ENCODE measurements around the gene LRRC37A3. TPM values are rescaled to one million over a fixed set of nuclear protein-coding genes. Genes with fewer than 3 reads are reported as not detected.
"Not testable (repeated sequence)": the region's sequence is repeated elsewhere in the genome, so short reads cannot be mapped to it uniquely, and the experiment has no call there.

The LRRC37A3 gene
- total RNA-seq (10 to 100 TPM; 20.4 to 39.5 TPM), polyA plus RNA-seq (ENCODE audit: insufficient read depth, low read depth, low replicate concordance) (41.8 TPM)
- long read RNA-seq, donor 1 = 0 reads
- long read RNA-seq, donor 2, partial matches to known transcripts = 0 of 1 reads
- long read RNA-seq, donor 2, other reads (novel, unspliced or antisense) = 0 of 1 reads

DNA sequence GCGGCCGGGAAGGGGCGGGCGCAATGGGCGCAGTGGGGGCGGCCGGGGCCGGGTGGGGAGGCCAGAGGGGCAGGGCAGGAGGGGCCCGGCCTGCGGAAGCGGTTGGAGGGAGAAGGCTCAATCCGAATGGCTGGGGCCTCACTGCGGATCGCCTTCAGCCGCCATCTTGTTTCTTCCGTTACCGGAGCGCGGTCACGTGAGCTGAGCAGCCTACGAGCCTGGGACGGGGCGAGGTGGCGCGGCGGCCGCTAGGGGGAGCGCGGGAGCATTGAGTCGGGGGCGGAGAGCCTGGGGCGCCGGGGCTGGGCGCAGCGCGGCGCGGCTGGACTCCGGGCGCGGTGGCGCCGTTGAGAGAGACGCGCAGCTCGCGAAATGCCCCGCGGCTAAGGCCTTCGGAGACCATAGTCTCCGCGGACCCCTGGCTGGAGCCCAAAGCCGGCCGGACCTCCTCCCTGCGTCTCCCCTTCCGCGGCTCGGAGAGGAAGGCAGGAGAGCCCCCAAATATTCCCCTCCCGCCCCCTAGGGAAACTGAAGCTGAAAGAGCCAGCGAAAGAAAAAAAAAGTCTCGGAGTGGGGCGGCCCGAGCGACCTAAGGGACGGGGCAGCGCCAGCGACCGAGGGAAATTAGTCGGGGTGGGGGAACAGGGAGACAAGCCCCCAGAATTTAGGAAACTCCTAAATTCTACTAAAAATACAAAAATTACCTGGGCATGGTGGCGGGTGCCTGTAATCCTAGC lies at the start of gene LRRC37A3:
TSS of gene LRRC37A3 (minus strand) at position 190 of the 737 bp plus-strand sequence. CDS start 22,221 bp downstream, outside the sequence.
- WGBS, 2 donors = 2% methylated on average over 25 to 60 of the region's 70 CpGs
- H3K36me3 ChIP-seq (ENCODE audit: low read depth, missing control alignments); H3K27me3 ChIP-seq; intact Hi-C loops (cut with DNase I; ENCODE audit: low total_unique reads); H3K4me1 ChIP-seq; H3K9me3 ChIP-seq: not testable (repeated sequence)
- DNase-seq = peak; percentile 99
- Histone ChIP-seq H3K4me3 (peak within 1 kb of the TSS; percentile 79 to 92), H3K27ac (peak within 1 kb of the TSS; percentile 90 to 99)
- peak; percentile 29 for TF ChIP-seq POLR2A (IDR thresholded peaks at IDR 0.05)
- TF ChIP-seq, protein P1, sequence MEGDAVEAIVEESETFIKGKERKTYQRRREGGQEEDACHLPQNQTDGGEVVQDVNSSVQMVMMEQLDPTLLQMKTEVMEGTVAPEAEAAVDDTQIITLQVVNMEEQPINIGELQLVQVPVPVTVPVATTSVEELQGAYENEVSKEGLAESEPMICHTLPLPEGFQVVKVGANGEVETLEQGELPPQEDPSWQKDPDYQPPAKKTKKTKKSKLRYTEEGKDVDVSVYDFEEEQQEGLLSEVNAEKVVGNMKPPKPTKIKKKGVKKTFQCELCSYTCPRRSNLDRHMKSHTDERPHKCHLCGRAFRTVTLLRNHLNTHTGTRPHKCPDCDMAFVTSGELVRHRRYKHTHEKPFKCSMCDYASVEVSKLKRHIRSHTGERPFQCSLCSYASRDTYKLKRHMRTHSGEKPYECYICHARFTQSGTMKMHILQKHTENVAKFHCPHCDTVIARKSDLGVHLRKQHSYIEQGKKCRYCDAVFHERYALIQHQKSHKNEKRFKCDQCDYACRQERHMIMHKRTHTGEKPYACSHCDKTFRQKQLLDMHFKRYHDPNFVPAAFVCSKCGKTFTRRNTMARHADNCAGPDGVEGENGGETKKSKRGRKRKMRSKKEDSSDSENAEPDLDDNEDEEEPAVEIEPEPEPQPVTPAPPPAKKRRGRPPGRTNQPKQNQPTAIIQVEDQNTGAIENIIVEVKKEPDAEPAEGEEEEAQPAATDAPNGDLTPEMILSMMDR (IDR thresholded peaks at IDR 0.05) = peak; percentile 94 to 99 (median 97)

DNA sequence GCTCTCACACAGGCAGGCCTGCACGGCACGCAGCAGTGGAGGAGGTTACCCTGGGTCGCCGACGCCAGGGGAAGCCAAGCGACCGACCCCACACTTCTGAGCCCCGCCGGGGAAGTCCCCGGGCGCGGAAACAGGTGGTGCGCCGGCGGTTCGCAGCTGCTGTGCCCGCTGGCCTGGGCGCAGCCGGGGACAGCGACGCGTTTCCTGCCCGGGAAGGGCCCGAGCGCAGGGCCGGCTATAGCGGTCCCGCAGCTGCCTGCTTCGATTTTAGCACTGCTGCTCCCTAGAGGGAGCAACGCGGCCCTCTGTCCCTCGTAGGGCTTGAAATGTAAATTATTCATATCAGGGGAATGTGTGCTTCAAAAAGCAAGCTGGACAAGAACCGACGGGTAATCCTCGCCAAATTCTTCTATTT lies 46.6 kb upstream of the LRRC37A3 start:
- H3K4me1 ChIP-seq; H3K36me3 ChIP-seq (ENCODE audit: low read depth, missing control alignments); H3K9me3 ChIP-seq; intact Hi-C loops (cut with DNase I; ENCODE audit: low total_unique reads); H3K27me3 ChIP-seq: not testable (repeated sequence)
- WGBS, 2 donors = 0% methylated on average over 8 to 10 of the region's 35 CpGs
- peak overlapping the region; percentile 22 to 60 for H3K4me3 ChIP-seq
- peak overlapping the region; percentile 34 to 50 for H3K27ac ChIP-seq
- DNase-seq = peak; percentile 57

DNA sequence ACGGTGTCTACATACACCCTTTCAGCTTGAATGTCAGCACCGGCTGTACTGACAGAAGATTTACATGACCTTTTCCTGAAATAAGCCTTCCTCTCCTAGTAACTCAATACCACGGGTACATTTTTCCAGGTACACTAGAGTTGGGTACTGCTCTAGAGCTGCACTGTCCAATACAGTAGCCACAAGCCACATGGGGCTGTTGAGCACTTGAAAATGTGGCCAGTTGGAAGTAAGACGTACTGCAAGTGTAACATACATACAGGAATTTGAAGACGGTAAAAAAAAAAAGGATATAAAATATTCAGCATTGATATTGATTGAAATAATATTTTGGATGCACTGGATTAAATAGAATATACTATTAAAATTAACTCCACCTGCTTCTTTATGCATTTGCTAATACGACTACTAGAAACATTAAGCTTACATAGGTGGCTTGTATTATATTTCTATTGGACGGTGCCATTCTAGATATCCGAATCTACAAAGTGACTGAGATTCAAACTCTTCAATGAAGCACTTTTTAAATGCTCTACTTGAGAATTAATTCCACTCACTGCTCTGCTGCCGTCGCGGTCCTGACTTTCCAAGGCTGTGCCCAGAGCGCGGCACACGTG lies 46.1 kb upstream of the LRRC37A3 start:
- intact Hi-C loops (cut with DNase I; ENCODE audit: low total_unique reads); H3K9me3 ChIP-seq; DNase-seq; H3K27me3 ChIP-seq; H3K4me1 ChIP-seq; H3K36me3 ChIP-seq (ENCODE audit: low read depth, missing control alignments): not testable (repeated sequence)
- H3K4me3 ChIP-seq = peak overlapping the region; percentile 22 to 60
- 36 to 41% methylated on average over 13 to 14 of the region's 14 CpGs for WGBS, 2 donors
- H3K27ac ChIP-seq = peak overlapping the region in 1 of 2 donors; percentile 34

DNA sequence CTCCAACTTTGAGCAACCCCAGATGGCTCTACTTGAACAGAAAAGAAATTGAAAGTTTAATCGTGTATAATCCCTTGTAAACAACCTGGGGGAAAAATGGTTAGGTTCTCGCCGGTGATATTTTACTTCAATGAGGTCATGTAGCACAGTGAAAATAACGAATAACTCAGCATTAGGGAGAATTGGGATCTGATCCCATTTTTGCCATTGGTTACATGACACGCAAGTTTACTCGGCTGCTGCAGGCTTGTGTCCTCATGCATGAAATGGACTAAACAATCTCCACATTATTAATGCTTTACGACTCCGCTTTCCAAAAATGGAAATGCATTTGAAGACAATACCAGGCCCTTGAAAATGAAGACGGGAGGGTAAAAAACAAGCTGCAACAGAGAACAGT lies 45.5 kb upstream of the LRRC37A3 start:
- intact Hi-C loops (cut with DNase I; ENCODE audit: low total_unique reads) = no loop called here
- TF ChIP-seq, protein P1 (IDR thresholded peaks at IDR 0.05) = no peak
- TF ChIP-seq POLR2A (IDR thresholded peaks at IDR 0.05) = no peak

DNA sequence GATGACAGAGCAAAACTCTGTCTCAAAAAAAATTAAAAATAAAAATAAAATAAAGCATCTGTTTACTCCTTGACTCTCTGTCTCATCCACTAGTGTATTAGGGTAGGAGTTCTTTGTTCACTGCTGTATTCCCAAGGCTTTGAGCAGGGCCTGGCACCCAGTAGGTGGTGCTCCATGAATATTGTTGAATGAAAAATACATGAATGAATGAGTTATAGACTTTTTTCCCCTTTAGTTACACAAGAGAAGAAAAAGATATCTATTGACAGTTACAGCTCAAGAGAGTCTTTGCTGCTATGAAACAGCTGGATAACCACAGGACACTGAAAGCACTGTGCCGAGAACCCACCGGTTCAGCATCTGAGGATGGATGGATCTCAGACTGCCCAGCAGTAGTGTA lies 44.5 kb upstream of the LRRC37A3 start:
- H3K36me3 ChIP-seq (ENCODE audit: low read depth, missing control alignments); H3K27ac ChIP-seq; H3K4me1 ChIP-seq; intact Hi-C loops (cut with DNase I; ENCODE audit: low total_unique reads); H3K27me3 ChIP-seq; H3K4me3 ChIP-seq; H3K9me3 ChIP-seq; DNase-seq: not testable (repeated sequence)
- WGBS, 2 donors = 92 to 94% methylated on average over 2 of the region's 2 CpGs

More for the DNA sequence above, 45.5 kb upstream of the LRRC37A3 start:
- H3K36me3 ChIP-seq (ENCODE audit: low read depth, missing control alignments) = no peaks in the 10 kb centered on the region
- no peak overlapping the region for H3K4me3 ChIP-seq
- no peaks in the 10 kb centered on the region for H3K4me1 ChIP-seq
- H3K9me3 ChIP-seq = no peaks in the 10 kb centered on the region
- DNase-seq = no peak
- H3K27ac ChIP-seq = no peak overlapping the region
- 72 to 79% methylated on average over 9 of the region's 9 CpGs for WGBS, 2 donors
- H3K27me3 ChIP-seq = no peaks in the 10 kb centered on the region

DNA sequence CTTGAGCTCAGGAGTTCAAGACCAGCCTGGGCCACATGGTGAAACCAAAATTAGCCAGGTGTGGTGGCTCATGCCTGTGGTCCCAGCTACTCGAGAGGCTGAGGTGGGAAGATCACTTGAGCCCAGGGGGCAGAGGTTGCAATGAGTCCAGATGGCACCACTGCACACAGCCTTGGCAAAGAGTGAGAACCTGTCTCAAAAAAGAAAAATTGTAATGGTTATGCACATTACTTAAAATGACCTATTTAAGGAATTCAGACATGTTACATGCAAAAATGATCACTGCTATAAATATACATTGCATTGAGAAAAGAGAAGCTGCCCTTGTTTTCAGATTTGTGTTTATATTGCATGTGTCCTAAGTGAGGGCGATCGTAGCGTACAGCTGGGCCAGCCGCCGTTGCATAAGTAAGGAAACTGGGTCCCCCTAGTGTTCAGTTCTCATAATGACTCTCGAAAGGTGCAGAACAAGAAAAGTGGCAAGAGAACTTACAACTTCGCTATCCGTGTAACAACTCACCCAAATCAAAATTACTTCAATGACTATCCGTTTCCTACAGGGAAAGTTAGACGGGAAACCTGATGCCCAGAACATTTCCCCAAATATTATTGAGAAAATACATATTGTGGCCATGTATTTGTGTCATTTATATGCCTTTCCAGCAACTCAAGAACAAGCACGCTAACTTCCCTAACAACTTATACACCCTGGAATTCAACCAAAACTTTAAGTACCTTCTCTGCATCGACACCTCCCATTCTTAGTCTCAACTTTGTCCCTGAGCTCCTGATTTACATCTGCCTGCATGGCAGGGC lies 42.5 kb upstream of the LRRC37A3 start:
- H3K4me3 ChIP-seq; H3K36me3 ChIP-seq (ENCODE audit: low read depth, missing control alignments); H3K27me3 ChIP-seq; H3K4me1 ChIP-seq; intact Hi-C loops (cut with DNase I; ENCODE audit: low total_unique reads); H3K27ac ChIP-seq; H3K9me3 ChIP-seq: not testable (repeated sequence)
- 19% methylated on average over 13 of the region's 13 CpGs for WGBS, 2 donors
- DNase-seq = peak; percentile 86
- TF ChIP-seq, protein P1 (IDR thresholded peaks at IDR 0.05) = peak; percentile 68 to 82 (median 72)

All from testis (tissue), 5 donors.